ENCODE measurements around the gene RBBP4. TPM values are rescaled to one million over a fixed set of nuclear protein-coding genes. Genes with fewer than 3 reads are reported as not detected.
"Not testable (repeated sequence)": the region's sequence is repeated elsewhere in the genome, so short reads cannot be mapped to it uniquely, and the experiment has no call there.

Gene RBBP4
- total RNA-seq, 4 donors from 2014 or later = 50.0 to 92.3 (median 53.0) TPM

GRCh38 chr1:32705516-32705915 is 54.5 kb downstream of the RBBP4 start:
- intact Hi-C loops (cut with DNase I; ENCODE audit: low total_unique reads) (loop anchor here (10.0 kb wide), 1 partner anchor 379 kb away; the partner anchor contains the start of gene AZIN2), in situ Hi-C loops (cut with MboI; ENCODE audit: low sequenced_read_pairs in 4 of 4) (loop anchor here in 1 of 4 donors (5.0 kb wide), 1 partner anchor 72 kb away; no protein-coding TSS in a partner anchor)
- no peak overlapping the region for H3K4me3 ChIP-seq
- peak overlapping the region in 3 of 4 donors; percentile 98 to 100 (median 99) for H3K27ac ChIP-seq
- H3K4me1 ChIP-seq = peaks cover 26 to 38% of the 10 kb centered on the region in 2 donors
- H3K27me3 ChIP-seq = no peaks in the 10 kb centered on the region
- DNase-seq (no peak), ATAC-seq (no peak)
- no peaks in the 10 kb centered on the region for H3K9me3 ChIP-seq
- no peaks in the 10 kb centered on the region for H3K36me3 ChIP-seq
- TF ChIP-seq, protein P1, sequence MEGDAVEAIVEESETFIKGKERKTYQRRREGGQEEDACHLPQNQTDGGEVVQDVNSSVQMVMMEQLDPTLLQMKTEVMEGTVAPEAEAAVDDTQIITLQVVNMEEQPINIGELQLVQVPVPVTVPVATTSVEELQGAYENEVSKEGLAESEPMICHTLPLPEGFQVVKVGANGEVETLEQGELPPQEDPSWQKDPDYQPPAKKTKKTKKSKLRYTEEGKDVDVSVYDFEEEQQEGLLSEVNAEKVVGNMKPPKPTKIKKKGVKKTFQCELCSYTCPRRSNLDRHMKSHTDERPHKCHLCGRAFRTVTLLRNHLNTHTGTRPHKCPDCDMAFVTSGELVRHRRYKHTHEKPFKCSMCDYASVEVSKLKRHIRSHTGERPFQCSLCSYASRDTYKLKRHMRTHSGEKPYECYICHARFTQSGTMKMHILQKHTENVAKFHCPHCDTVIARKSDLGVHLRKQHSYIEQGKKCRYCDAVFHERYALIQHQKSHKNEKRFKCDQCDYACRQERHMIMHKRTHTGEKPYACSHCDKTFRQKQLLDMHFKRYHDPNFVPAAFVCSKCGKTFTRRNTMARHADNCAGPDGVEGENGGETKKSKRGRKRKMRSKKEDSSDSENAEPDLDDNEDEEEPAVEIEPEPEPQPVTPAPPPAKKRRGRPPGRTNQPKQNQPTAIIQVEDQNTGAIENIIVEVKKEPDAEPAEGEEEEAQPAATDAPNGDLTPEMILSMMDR (IDR thresholded peaks at IDR 0.05 in 4 of 5, conservative IDR thresholded peaks at IDR 0.05 in 1 of 5) = no peak
- no peak for TF ChIP-seq POLR2A (IDR thresholded peaks at IDR 0.05)

- Histone ChIP-seq H3K4me1 (peaks cover 18 to 28% of the 10 kb centered on the region in 2 donors), H3K9me3 (no peaks in the 10 kb centered on the region), H3K27me3 (no peaks in the 10 kb centered on the region), H3K36me3 (no peaks in the 10 kb centered on the region), H3K4me3 (no peak overlapping the region), H3K27ac (peak overlapping the region in 1 of 4 donors; percentile 43)
- intact Hi-C loops (cut with DNase I; ENCODE audit: low total_unique reads) (loop anchor here (10.0 kb wide), 1 partner anchor 378 kb away; the partner anchor contains the start of gene AZIN2), in situ Hi-C loops (cut with MboI; ENCODE audit: low sequenced_read_pairs in 4 of 4) (loop anchor here in 1 of 4 donors (5.0 kb wide), 1 partner anchor 71 kb away; no protein-coding TSS in a partner anchor)
- TF ChIP-seq POLR2A (IDR thresholded peaks at IDR 0.05) = no peak
- TF ChIP-seq, protein P1 (IDR thresholded peaks at IDR 0.05 in 4 of 5, conservative IDR thresholded peaks at IDR 0.05 in 1 of 5) = no peak
- ATAC-seq = no peak
- DNase-seq = no peak
Observed at GRCh38 chr1:32706491-32706890, 55.5 kb downstream of the RBBP4 start.

- intact Hi-C loops (cut with DNase I; ENCODE audit: low total_unique reads) = loop anchor here (10.0 kb wide), 1 partner anchor 376 kb away; the partner anchor contains the start of gene AZIN2
- no peaks in the 10 kb centered on the region for H3K27me3 ChIP-seq
- H3K4me1 ChIP-seq = peaks cover 8 to 9% of the 10 kb centered on the region in 2 donors
- TF ChIP-seq, protein P1 (IDR thresholded peaks at IDR 0.05 in 4 of 5, conservative IDR thresholded peaks at IDR 0.05 in 1 of 5) = no peak
- TF ChIP-seq POLR2A (IDR thresholded peaks at IDR 0.05) = no peak
- H3K27ac ChIP-seq = no peak overlapping the region
- no peaks in the 10 kb centered on the region for H3K36me3 ChIP-seq
- H3K9me3 ChIP-seq = no peaks in the 10 kb centered on the region
- DNase-seq (no peak), ATAC-seq (no peak)
- H3K4me3 ChIP-seq = no peak overlapping the region
- in situ Hi-C loops (cut with MboI; ENCODE audit: low sequenced_read_pairs in 4 of 4) = loop anchor here in 1 of 4 donors (5.0 kb wide), 1 partner anchor 68 kb away; no protein-coding TSS in a partner anchor
Observed at GRCh38 chr1:32709075-32709474, 58.1 kb downstream of the RBBP4 start.

GRCh38 chr1:32709476-32709875 is 58.5 kb downstream of the RBBP4 start:
- ATAC-seq = no peak

DNA sequence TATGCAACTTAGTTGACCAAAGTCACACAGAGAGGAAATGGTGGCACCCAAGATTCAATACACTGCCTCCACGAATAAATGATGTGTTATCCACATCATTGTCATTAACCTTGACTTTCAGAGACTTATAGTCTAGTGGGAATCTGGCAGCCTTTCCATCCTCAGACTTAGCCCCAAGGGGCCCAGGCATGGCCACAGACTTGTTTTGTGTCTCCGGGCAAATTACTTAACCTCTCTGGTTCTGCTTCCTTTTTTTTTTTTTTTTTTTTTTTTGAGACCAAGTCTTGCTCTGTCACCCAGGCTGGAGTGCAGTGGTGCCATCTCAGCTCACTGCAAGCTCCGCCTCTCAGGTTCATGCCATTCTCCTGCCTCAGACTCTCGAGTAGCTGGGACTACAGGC is 60.2 kb downstream of the RBBP4 start:
- H3K4me3 ChIP-seq; H3K36me3 ChIP-seq; ATAC-seq; H3K27me3 ChIP-seq; intact Hi-C loops (cut with DNase I; ENCODE audit: low total_unique reads); H3K9me3 ChIP-seq; H3K27ac ChIP-seq; H3K4me1 ChIP-seq; DNase-seq: not testable (repeated sequence)
- in situ Hi-C loops (cut with MboI; ENCODE audit: low sequenced_read_pairs in 4 of 4) = loop anchor here in 3 of 4 donors (5.0 to 10.0 kb wide), 2 partner anchors 64 to 66 kb away; no protein-coding TSS in a partner anchor

More at GRCh38 chr1:32709476-32709875, 58.5 kb downstream of the RBBP4 start:
- no peaks in the 10 kb centered on the region for H3K27me3 ChIP-seq
- no peaks in the 10 kb centered on the region for H3K9me3 ChIP-seq
- no peak overlapping the region for H3K4me3 ChIP-seq
- intact Hi-C loops (cut with DNase I; ENCODE audit: low total_unique reads) = loop anchor here (10.0 kb wide), 1 partner anchor 375 kb away; the partner anchor contains the start of gene AZIN2
- in situ Hi-C loops (cut with MboI; ENCODE audit: low sequenced_read_pairs in 4 of 4) = loop anchor here in 1 of 4 donors (5.0 kb wide), 1 partner anchor 68 kb away; no protein-coding TSS in a partner anchor
- TF ChIP-seq, protein P1 (IDR thresholded peaks at IDR 0.05 in 4 of 5, conservative IDR thresholded peaks at IDR 0.05 in 1 of 5) = no peak
- no peak for TF ChIP-seq POLR2A (IDR thresholded peaks at IDR 0.05)
- H3K36me3 ChIP-seq = no peaks in the 10 kb centered on the region
- no peak for DNase-seq
- peaks cover 4 to 5% of the 10 kb centered on the region in 2 donors for H3K4me1 ChIP-seq
- no peak overlapping the region for H3K27ac ChIP-seq

Measured in gastrocnemius medialis (tissue), 4 donors.